Nephron (organoid): ENCODE data around the gene PPM1G.

Experiments
- H3K27ac Mint-ChIP-seq, 3 experiments: 2 replicates each; pipeline ENCODE4 v1.8.0; 2020; ENCODE audit warnings: mixed read lengths in 3 of 3, mild to moderate bottlenecking in 2 of 3, moderate library complexity in 1 of 3
- H3K27me3 Mint-ChIP-seq: 2 replicates; pipeline ENCODE4 v1.8.0; 2021; ENCODE audit warnings: low read depth, mild to moderate bottlenecking, moderate library complexity, mixed read lengths
- H3K36me3 Mint-ChIP-seq: 2 replicates; pipeline ENCODE4 v1.8.0; 2020; ENCODE audit warnings: low read depth, mixed read lengths
- H3K4me1 Mint-ChIP-seq: 2 replicates; pipeline ENCODE4 v1.8.0; 2020; ENCODE audit warnings: mixed read lengths
- H3K4me3 Mint-ChIP-seq, 3 experiments: 2 replicates each; pipeline ENCODE4 v1.8.0; 2020; ENCODE audit warnings: mild to moderate bottlenecking in 3 of 3, mixed read lengths in 3 of 3, moderate library complexity in 2 of 3
- H3K9me3 Mint-ChIP-seq: 2 replicates; pipeline ENCODE4 v1.8.0; 2020; ENCODE audit warnings: mixed read lengths
- CTCF ChIP-seq, 3 experiments: fragments of 200-600 bp; sonication (generic); IDR thresholded peaks; one replicate each; pipeline ENCODE4 v1.5.0; 2021; ENCODE audit warnings: antibody characterized with exemption in 3 of 3; ENCODE audit not compliant: unreplicated experiment in 3 of 3

PPM1G gene

GRCh38 chr2:27422958-27423357, 13.6 kb upstream of the PPM1G start:
- no peaks in the 10 kb centered on the region for H3K9me3 Mint-ChIP-seq
- H3K27me3 Mint-ChIP-seq, result no peaks in the 10 kb centered on the region
- H3K27ac Mint-ChIP-seq, result no peak overlapping the region
- no peaks in the 10 kb centered on the region for H3K36me3 Mint-ChIP-seq
- H3K4me3 Mint-ChIP-seq, result no peak overlapping the region
- peaks cover 5% of the 10 kb centered on the region for H3K4me1 Mint-ChIP-seq
- TF ChIP-seq CTCF (IDR thresholded peaks at IDR 0.05; ENCODE audit: unreplicated experiment in 3 of 3), result no peak

- H3K27me3 Mint-ChIP-seq, result peaks cover 3% of the 10 kb centered on the region
- H3K27ac Mint-ChIP-seq, result no peak overlapping the region
- TF ChIP-seq CTCF (IDR thresholded peaks at IDR 0.05; ENCODE audit: unreplicated experiment in 3 of 3), result no peak
- no peaks in the 10 kb centered on the region for H3K36me3 Mint-ChIP-seq
- no peaks in the 10 kb centered on the region for H3K4me1 Mint-ChIP-seq
- no peaks in the 10 kb centered on the region for H3K9me3 Mint-ChIP-seq
- H3K4me3 Mint-ChIP-seq, result no peak overlapping the region
Measured at GRCh38 chr2:27421660-27422250, 12.4 kb upstream of the PPM1G start.

- H3K4me3 Mint-ChIP-seq, result no peak overlapping the region
- H3K27me3 Mint-ChIP-seq, result peaks cover 3% of the 10 kb centered on the region
- H3K4me1 Mint-ChIP-seq, result no peaks in the 10 kb centered on the region
Measured at GRCh38 chr2:27420996-27421395, 11.6 kb upstream of the PPM1G start.

DNA sequence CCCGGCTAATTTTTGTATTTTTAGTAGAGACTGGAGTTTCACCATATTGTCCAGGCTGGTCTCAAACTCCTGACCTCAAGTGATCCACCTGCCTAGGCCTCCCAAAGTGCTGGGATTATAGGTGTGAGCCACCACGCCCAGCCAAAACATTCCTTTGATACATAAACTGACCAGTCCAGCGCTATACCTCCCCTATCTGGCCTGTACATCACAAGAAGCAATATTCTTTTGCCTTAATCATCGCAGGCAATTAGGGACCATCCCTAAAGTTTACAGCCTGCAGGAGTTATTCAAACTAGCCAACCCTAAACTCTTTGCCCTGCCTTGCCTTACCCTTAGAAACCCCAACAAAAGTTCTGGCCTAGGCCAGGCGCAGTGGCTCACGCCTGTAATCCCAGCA, 6.8 kb upstream of the PPM1G start:
- no peak for TF ChIP-seq CTCF (IDR thresholded peaks at IDR 0.05; ENCODE audit: unreplicated experiment in 3 of 3)
- Mint-ChIP-seq H3K27ac (no peak overlapping the region), H3K27me3 (peaks cover 3% of the 10 kb centered on the region), H3K4me3 (no peak overlapping the region), H3K36me3 (no peaks in the 10 kb centered on the region), H3K4me1 (peaks cover 4% of the 10 kb centered on the region), H3K9me3 (no peaks in the 10 kb centered on the region)

More at GRCh38 chr2:27420996-27421395, 11.6 kb upstream of the PPM1G start:
- TF ChIP-seq CTCF (IDR thresholded peaks at IDR 0.05; ENCODE audit: unreplicated experiment in 3 of 3), result no peak
- Mint-ChIP-seq H3K27ac (no peak overlapping the region), H3K9me3 (no peaks in the 10 kb centered on the region), H3K36me3 (no peaks in the 10 kb centered on the region)

DNA sequence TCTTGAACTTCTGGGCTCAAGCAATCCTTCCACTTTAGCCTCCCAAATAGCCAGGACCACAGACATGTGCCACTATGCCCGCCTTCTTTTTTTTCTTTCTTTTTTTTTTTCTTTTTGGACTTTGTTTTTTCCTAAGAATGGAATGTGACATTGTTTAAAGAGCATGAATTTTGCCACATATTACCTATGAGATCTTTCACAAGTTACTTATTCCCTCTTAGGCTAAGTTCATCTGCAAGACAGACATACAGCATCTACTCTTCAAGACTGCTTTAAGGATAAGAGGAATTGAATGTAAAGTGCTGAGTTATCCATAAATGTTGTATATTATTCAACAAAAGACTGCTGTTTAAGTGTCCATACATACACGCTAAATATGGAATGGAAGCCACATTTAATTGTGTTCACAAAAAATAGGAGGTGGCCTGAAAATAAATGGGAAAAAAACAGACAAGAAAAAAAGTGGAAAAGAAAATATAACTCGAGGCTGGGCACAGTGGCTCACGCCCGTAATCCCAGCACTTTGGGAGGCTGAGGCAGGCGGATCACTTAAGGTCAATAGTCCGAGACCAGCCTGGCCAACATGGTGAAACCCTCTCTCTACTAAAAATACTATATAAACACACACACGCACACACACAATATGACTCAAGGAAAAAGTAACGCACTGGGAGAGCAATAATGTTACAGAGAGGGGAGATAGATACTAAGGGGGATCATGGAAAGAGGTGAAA, 3.2 kb upstream of the PPM1G start:
- no peaks in the 10 kb centered on the region for H3K36me3 Mint-ChIP-seq

More for the DNA sequence above, 3.2 kb upstream of the PPM1G start:
- no peaks in the 10 kb centered on the region for H3K9me3 Mint-ChIP-seq
- peak overlapping the region in 2 of 3 experiments; percentile 16 to 48 for H3K27ac Mint-ChIP-seq
- no peak for TF ChIP-seq CTCF (IDR thresholded peaks at IDR 0.05; ENCODE audit: unreplicated experiment in 3 of 3)
- peaks cover 3% of the 10 kb centered on the region for H3K27me3 Mint-ChIP-seq
- H3K4me3 Mint-ChIP-seq, result peak overlapping the region; percentile 31 to 52 (median 31)
- peaks cover 18% of the 10 kb centered on the region for H3K4me1 Mint-ChIP-seq
